Measurements from ENCODE around the gene FOXN3. TPM values are rescaled to one million over a fixed set of nuclear protein-coding genes. Genes with fewer than 3 reads are reported as not detected.
A peak's percentile ranks its signal among the peaks of the same experiment; 100 is the strongest.

FOXN3 gene
- total RNA-seq, 2 donors from 2014 or later, result 46.8 to 72.6 TPM

DNA sequence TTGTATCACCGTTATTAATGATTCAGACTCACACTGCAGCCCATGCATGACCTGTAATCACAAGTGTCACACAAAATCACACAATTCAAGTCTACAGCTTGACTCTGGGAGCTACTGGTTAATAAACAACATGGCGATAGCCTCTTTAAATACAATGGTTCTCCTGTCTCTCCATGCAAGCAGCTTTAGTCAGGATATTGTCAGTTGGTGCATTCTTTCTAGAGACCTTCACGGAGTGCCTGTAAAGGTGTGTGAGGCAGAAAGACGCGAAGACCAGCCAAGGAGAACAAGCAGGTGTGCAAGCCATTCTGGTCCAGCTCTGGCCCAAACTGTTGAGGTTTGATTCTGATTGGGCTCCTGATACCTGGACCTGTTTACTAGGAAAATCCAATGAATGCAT lies 40.0 kb upstream of the FOXN3 start:
- Histone ChIP-seq H3K4me1 (no peaks in the 10 kb centered on the region), H3K9ac (ENCODE audit: low read depth in 2 of 2, low read length in 2 of 2) (no peak overlapping the region), H3K27ac (no peak overlapping the region), H3K36me3 (no peaks in the 10 kb centered on the region), H3K9me3 (no peaks in the 10 kb centered on the region), H3K27me3 (no peaks in the 10 kb centered on the region), H3K4me3 (no peak overlapping the region)
- intact Hi-C loops (cut with DNase I), result no loop called here
- DNase-seq, result no peak
- TF ChIP-seq, protein P1, sequence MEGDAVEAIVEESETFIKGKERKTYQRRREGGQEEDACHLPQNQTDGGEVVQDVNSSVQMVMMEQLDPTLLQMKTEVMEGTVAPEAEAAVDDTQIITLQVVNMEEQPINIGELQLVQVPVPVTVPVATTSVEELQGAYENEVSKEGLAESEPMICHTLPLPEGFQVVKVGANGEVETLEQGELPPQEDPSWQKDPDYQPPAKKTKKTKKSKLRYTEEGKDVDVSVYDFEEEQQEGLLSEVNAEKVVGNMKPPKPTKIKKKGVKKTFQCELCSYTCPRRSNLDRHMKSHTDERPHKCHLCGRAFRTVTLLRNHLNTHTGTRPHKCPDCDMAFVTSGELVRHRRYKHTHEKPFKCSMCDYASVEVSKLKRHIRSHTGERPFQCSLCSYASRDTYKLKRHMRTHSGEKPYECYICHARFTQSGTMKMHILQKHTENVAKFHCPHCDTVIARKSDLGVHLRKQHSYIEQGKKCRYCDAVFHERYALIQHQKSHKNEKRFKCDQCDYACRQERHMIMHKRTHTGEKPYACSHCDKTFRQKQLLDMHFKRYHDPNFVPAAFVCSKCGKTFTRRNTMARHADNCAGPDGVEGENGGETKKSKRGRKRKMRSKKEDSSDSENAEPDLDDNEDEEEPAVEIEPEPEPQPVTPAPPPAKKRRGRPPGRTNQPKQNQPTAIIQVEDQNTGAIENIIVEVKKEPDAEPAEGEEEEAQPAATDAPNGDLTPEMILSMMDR (IDR thresholded peaks at IDR 0.05), result no peak

DNA sequence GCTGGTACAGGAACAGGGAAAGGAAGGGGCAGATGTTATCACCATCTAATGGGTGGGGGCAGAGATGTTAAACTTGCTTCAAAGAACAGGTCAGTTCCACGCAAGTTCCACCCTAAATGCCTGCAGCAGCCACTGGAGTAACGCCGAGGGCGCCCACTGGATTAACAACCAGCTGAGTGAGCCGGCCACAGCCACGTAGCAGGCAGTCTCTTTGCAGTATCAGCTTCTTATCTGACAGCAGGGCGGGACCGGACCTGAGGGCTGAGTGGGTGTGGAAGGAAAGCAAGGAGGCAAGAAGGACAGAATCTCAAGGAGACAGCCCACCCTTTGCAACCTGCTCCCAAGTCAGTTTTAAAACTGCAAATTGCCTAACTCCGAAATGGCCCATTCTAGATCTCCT lies 38.4 kb upstream of the FOXN3 start:
- intact Hi-C loops (cut with DNase I), result no loop called here
- no peaks in the 10 kb centered on the region for H3K27me3 ChIP-seq
- DNase-seq, result peak; percentile 60
- H3K9ac ChIP-seq (ENCODE audit: low read depth in 2 of 2, low read length in 2 of 2), result no peak overlapping the region
- no peaks in the 10 kb centered on the region for H3K9me3 ChIP-seq
- TF ChIP-seq, protein P1 (IDR thresholded peaks at IDR 0.05), result no peak
- no peak overlapping the region for H3K4me3 ChIP-seq
- no peaks in the 10 kb centered on the region for H3K36me3 ChIP-seq
- H3K4me1 ChIP-seq, result no peaks in the 10 kb centered on the region
- no peak overlapping the region for H3K27ac ChIP-seq

DNA sequence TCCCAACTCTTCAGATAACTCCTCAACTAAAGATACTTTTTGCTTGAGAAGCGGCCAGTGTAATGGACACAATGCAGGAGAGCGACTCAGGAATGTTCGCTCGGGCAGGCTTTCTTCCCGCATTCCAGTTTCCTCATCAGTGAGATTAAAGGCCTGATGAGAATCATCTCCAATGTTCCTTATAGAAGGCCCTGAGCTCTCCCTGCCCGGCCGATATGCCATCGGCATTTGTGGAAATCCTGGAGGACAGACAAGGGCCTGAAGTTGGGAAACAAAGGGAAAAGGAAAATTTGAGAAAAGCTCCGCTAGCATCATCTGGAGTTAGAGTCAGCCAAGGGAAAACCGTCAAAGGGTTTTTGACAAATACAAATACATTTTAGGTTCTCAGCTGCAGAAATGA lies 38.0 kb upstream of the FOXN3 start:
- H3K4me3 ChIP-seq, result no peak overlapping the region
- no peaks in the 10 kb centered on the region for H3K27me3 ChIP-seq
- TF ChIP-seq, protein P1 (IDR thresholded peaks at IDR 0.05), result no peak
- no peaks in the 10 kb centered on the region for H3K36me3 ChIP-seq
- intact Hi-C loops (cut with DNase I), result no loop called here
- H3K9ac ChIP-seq (ENCODE audit: low read depth in 2 of 2, low read length in 2 of 2), result no peak overlapping the region
- H3K9me3 ChIP-seq, result no peaks in the 10 kb centered on the region
- no peak for DNase-seq
- no peak overlapping the region for H3K27ac ChIP-seq
- no peaks in the 10 kb centered on the region for H3K4me1 ChIP-seq

DNA sequence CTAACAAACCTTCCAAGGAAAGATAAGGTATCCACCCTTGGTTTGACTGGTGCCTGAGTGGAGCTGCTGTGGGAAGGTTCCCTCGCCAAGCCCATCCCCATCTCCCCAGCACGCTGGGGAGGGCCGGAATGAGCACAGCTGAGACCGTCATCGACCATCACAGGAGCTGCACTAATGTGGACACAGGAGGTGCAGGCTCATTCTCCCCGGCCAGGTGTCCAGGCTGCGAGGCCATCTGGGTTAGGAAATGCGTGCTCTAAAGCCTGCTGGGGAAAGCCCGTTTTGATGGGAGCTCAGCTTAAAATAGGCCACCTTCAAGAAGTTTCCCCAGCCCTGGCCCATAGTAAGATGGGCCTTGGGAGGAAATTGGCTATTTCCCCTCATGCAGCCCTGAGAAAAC lies 35.2 kb upstream of the FOXN3 start:
- Histone ChIP-seq H3K4me1 (no peaks in the 10 kb centered on the region), H3K36me3 (no peaks in the 10 kb centered on the region), H3K27ac (no peak overlapping the region), H3K9me3 (no peaks in the 10 kb centered on the region), H3K4me3 (no peak overlapping the region), H3K27me3 (no peaks in the 10 kb centered on the region), H3K9ac (ENCODE audit: low read depth in 2 of 2, low read length in 2 of 2) (no peak overlapping the region)
- TF ChIP-seq, protein P1 (IDR thresholded peaks at IDR 0.05), result no peak
- no peak for DNase-seq
- intact Hi-C loops (cut with DNase I), result no loop called here

DNA sequence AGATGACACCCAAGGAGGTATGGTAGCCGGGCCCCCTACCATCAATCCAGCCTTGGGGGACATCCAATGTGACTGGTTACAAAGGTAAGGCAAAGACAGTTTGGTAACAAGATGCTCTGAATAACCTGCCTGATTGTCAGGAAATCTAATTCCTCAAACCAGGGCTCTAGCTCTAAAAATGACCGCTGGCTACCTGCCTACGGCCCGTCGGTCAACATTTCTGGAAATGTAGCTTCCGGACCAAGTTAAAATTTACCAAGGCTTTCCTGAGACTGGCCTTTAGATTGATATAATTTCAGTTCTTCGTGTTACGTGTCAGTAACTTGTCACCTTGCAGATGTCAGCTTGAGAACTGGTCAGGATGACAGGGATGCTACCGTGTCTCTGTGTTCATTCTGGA lies 34.2 kb upstream of the FOXN3 start:
- H3K9ac ChIP-seq (ENCODE audit: low read depth in 2 of 2, low read length in 2 of 2), result no peak overlapping the region
- intact Hi-C loops (cut with DNase I), result no loop called here
- TF ChIP-seq, protein P1 (IDR thresholded peaks at IDR 0.05), result no peak
- no peaks in the 10 kb centered on the region for H3K36me3 ChIP-seq
- no peak overlapping the region for H3K27ac ChIP-seq
- DNase-seq, result no peak
- no peak overlapping the region for H3K4me3 ChIP-seq
- H3K9me3 ChIP-seq, result no peaks in the 10 kb centered on the region
- no peaks in the 10 kb centered on the region for H3K4me1 ChIP-seq
- no peaks in the 10 kb centered on the region for H3K27me3 ChIP-seq

Measured in colonic mucosa (tissue), 4 donors.